GM18498 (cell line): Measurements from ENCODE around the gene CEP112.
"Not testable (repeated sequence)": the region's sequence is repeated elsewhere in the genome, so short reads cannot be mapped to it uniquely, and the experiment has no call there.

ENCODE experiments used
- ATAC-seq: cut with Tn5 transposase; IDR thresholded peaks from one replicate; pipeline ENCODE4 v1.9.1; 2021; ENCODE audit warnings: mild to moderate bottlenecking, moderate library complexity; ENCODE audit not compliant: unreplicated experiment

CEP112 gene

DNA sequence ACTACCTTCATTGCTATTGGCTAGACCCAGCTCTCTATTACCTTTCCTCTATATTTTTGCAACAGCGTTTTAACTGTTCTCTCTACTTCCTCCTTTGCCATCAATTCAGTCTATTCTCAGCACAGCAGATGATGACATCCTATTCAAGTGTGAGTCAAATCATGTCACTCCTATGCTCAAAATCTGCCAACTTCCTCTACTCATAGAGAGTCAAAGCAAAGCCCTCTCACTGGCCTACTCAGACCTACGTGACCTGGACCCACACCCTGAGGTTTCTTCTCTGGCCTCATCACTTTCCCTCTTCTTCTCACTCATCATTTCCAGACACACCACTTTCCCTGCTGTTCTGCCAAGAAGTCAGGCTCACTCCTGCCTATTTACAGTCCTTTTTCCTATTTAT, 341.4 kb downstream of the CEP112 start:
- no peak for ATAC-seq

- no peak for ATAC-seq
These were observed 343.2 kb downstream of the CEP112 start for GRCh38 chr17:65848751-65849150.

DNA sequence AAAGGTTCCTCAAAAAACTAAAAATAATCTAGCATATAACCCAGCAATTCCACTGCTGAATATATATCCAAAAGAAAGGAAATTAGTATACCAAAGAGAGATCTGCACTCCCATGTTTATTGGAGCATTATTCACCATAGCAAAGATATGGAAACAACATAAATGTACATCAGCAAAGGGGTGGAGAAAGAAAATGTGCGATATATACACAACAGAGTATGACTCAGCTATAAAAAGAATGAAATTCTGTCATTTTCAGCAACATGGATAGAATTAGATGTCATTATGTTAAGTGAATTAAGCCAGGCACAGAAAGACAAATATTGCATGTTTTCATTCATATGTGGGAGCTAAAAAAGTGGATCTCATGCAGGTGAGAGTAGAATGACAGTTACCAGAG, 350.8 kb downstream of the CEP112 start:
- ATAC-seq: no peak

GRCh38 chr17:65837232-65837631, 354.7 kb downstream of the CEP112 start:
- not testable (repeated sequence) for ATAC-seq

- ATAC-seq: no peak
These were observed 358.7 kb downstream of the CEP112 start for GRCh38 chr17:65833214-65833613.

DNA sequence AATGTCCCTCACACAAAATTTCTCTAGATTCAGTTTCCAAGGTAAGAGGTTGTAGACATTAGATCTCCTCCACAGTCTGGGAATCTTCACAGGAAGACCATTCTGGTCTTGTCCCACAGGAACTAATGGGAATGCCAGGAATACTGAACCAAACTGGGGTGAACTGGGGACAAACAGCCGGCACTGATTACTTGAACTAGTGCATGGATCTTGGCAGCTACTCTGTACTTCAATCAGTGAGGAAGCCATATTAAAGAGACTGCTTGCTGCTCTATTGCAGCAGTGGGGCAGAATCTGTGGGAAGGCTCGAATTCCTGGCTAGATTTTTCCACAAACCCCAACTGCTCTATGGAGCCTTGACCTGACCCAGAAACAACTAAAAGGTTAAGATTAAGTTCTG, 361.6 kb downstream of the CEP112 start:
- no peak for ATAC-seq

- not testable (repeated sequence) for ATAC-seq
These were observed 365.4 kb downstream of the CEP112 start for GRCh38 chr17:65826577-65826976.

DNA sequence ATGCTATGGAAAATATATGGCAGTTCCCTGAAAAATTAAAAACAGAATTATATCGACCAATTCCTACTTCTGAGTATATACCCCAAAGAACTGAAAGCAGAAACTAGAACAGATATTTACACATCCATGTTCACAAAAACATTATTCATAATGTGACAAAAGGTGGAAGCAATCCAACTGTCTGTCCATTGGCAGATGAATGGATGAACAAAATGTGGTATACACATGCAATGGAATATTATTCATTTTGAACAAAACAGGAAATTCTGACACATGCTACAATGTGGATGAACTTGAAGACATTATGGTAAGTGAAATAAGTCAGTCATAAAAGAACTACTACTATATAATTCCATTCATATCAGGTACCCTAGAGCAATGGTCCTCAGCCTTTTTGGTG, 367.0 kb downstream of the CEP112 start:
- ATAC-seq: no peak

DNA sequence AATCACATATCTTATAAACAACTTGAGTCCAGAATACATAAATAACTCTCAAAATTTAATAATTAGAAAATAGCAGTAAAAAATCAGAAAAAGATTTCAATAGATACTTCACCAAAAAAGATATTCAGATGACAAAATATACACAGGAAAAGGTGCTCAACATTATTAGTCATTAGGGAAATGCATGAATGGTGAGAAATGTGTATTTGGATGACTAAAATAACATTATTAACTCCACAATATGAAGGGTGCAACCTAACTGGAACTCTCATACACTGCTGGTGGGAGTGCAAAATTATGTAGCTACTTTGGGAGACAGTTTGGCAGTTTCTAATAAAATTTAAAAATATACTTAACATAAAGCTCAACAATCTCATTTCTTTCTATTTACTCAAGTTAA, 368.2 kb downstream of the CEP112 start:
- ATAC-seq: no peak

- no peak for ATAC-seq
These were observed 371.1 kb downstream of the CEP112 start for GRCh38 chr17:65820811-65821210.

DNA sequence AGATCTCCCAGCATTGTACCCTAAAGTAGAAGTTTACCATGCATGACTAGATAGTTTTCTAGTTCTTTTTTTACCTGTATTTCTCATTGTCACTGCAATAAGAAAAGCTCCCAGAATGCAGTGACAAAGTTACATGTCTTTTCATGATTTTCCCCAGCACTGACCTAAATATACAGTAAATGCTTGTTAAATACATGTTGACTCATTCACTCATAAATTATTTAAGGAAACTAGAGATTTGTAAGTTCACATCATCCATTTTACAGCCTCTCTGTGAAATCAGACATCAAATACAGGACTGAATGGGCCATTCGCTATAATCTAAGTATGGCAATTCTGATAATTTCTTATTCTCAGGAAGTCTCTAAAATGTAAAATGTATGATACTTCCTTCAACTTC, 371.6 kb downstream of the CEP112 start:
- ATAC-seq: no peak

GRCh38 chr17:65819810-65820209, 372.1 kb downstream of the CEP112 start:
- no peak for ATAC-seq

DNA sequence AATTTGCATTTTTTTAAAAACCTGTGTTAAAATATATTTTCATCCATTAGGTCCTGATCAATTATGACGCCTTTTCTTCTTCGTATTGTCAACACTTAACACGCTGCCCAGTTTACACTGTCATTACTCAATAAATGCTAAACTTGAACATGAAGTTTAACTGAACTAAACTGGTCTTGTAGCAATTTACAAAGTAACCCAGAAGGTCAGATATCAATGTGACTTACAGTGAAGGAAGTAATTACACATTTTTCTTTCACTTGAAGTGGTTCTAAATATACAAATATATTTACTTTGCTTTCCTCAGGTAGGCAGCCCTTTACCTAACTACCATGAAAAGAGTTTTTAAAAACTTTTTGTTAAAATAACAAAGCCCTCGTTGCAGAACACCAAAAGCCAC, 374.0 kb downstream of the CEP112 start:
- no peak for ATAC-seq

GRCh38 chr17:65814418-65814817, 377.5 kb downstream of the CEP112 start:
- ATAC-seq: no peak

DNA sequence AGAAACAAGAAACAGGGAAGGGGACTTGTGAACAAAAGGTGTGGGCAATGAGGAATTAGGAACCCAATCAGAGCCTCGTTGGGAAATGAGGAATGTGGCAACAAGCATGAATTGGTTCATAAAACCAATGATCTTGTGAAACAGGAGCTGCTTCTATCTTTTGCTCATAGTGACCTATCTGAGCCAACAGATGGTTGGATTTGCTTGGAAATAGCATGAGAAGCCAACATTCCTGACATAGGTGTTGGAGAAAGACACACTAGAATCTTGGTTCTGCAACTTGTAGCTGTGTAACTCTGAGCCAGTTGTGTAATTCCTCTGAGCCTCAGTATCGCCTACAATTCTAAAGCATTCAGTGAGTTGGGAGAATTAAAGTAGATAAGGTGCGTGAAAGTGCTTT, 378.6 kb downstream of the CEP112 start:
- no peak for ATAC-seq

DNA sequence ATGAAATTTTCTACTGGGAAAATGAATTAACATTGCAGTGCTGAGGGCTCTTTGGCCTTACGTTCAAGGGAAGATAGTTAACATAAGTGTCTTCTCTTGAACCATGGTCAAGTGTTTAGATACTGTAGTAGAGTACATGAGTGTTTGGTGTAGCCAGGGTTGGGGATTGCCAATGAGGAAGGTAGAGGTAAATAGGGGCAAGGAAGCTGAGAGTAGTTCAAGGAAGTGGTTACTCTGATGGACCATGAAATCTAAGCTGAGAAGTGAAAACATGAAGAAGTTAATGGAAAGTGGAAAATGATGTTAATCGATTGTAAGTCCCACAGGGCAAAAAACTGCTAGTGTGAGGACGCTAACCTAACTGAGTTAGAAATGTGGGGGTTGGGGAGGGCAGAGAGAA, 380.9 kb downstream of the CEP112 start:
- ATAC-seq: no peak

DNA sequence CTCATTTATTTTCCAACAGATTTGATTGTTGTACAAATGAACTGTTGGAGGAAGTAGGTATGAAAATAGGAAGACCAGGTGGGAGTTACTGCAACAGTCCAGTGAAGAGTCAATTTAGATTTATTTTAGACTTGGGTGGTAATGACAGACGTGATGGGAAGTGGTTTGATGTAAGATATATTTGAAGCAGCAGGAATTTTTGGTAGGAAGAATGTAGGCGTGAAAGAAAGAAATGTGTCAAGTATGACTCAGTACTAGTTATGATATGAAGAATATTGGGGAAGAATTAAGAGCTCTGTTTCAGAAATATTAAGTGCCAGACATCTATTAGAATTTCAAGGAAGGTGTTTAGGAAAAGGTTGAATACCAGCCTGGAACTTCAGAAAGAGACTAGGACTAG, 382.6 kb downstream of the CEP112 start:
- no peak for ATAC-seq

DNA sequence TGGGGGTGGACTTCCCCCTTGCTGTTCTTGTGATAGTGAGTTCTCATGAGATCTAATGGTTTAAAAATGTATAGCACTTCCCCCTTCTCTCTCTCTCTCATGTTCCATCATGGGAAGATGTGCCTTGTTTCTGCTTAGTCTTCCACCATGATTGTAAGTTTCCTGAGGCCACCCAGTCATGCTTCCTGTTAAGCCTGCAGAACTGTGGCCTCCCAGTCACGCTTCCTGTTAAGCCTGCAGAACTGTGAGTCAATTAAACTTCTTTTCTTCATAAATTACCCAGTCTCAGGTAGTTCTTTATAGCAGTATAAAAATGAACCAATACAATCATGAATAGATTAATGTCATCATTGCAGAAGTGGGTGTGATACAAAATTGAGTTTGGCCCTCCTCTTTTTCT, 383.4 kb downstream of the CEP112 start:
- ATAC-seq: not testable (repeated sequence)

GRCh38 chr17:65807361-65807760, 384.6 kb downstream of the CEP112 start:
- no peak for ATAC-seq

DNA sequence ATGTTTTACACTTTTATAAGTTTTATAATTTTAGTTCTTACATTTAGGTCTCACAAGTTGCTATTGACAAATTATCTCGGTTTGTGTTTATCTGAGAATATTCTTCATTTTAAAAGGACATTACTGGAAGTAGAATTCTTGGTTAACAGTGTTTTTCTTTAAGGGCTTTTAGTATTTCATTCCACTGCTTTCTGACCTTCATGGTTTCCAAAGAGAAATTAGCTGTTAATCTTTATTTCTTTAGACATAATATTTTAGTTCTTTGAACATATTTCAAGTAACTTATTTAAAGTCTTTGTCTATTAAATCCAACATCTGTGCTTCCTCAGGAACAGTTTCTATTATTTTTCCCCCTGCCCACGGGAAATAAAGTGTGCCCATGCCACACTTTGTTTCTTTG, 390.4 kb downstream of the CEP112 start:
- no peak for ATAC-seq

GRCh38 chr17:65800655-65801054, 391.3 kb downstream of the CEP112 start:
- ATAC-seq: no peak

GRCh38 chr17:65799869-65800268, 392.1 kb downstream of the CEP112 start:
- no peak for ATAC-seq

DNA sequence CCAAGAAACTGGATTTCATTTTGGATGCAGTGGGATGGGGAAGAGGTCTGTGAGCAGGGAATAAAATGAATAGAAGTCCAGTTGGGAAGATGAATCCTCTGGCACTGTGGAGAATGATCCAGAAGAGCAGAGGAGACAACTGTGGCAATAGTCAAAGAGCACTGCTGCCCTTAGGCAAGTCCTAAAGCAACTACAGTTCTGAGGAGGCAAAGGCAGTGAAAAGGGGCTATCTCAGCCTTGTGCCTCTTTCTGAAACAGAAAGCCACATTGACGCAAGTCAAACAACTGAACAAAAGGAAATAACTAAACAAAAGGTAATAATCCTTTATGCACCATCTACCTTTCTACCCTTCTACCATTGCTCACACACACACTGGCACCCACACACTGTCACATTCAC, 392.5 kb downstream of the CEP112 start:
- ATAC-seq: no peak

- no peak for ATAC-seq
These were observed 394.1 kb downstream of the CEP112 start for GRCh38 chr17:65797809-65798208.
